Colon (tissue), 2 donors: ENCODE results near the gene PLD5.
"Not testable (repeated sequence)": the region's sequence is repeated elsewhere in the genome, so short reads cannot be mapped to it uniquely, and the experiment has no call there.

Source experiments
- FAIRE-seq: peaks from 2 replicates; lab custom pipeline; 2012; peaks lifted over from hg19 to GRCh38; lab: Jason Lieb, UNC
- donor health status: control.
- donor health status: control.

The PLD5 gene

DNA sequence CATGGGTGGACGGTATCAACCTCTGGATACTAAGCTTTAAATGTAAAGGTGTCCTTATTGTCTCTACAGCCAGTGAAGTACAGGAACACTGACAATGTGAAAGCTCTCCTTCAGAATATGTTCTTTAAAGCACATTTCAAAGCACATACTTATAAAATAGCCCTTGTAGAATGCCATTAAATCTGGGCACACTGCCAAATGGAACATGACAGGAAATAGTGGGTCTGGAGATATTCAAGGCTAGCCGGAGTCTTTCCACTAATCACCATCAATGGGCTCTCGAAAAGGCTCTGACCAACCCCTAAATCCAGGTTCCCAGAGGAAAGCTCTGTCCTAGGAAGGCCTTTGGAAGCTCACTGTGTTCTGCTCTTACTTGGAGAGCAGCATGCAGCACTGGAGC, 46.6 kb downstream of the PLD5 start:
- no peak for FAIRE-seq

DNA sequence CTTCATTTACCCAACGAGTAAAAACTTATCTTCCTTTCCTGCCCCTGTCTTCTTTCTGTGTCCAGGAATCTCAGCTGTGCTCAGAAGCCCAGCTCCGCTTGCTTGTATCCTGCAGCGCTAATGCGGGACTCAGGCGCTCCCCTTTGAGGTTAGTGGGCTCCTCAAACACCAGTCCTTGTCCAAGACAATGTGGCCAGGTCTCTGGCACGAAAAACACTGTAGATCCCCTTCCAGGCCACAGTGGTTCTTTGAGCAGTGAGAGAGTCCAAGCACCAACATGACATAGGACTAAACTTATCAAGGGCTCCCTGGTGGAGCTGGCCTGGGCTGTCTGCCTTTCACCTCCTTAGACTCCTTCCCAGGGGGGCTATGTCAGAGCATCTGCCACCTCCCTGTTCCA, 53.7 kb downstream of the PLD5 start:
- FAIRE-seq: no peak

DNA sequence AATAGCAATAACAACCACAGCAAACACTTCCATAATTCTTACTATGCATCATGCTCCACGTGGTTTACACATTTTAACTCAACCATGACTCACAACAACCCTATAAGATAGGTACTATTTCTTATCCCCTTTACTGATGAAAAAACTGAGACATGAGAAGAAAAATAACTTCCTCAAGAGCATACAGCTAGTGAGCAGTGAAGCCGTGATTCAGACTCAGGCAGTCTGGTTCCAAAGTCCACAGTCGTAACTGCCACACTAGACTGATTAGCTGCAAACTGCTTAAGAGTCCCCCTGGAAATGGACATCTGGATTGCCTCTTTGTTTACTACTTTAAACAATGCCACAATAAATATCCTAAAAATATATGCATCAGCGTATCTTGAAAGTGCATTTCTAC, 55.7 kb downstream of the PLD5 start:
- no peak for FAIRE-seq

DNA sequence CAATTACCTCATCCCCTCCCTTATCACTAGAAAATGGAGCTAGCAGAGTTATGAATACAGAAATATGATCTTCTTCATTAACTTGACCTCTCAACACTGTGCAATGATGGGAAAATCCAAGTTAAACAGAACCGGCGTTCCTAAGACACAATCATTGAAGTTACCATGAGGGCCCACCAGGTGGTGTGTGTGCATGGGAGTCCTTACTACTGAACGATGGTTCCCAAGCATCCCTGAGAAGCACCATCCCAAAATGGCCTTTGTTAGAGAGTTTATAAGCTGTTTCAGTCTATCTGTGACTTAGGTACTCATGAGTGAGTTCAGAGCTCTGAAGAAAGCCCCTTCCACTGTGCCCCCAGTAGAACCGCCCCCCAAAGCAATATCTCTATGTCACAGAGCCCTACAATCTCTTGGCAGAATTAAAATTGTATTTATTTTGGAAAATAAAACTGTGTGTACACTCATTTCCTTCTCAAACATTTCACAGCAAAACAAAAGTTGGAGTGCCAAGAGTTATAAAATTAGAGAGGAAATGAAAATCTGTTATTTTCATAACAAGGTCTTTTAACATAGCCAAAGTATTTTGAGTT, 56.8 kb downstream of the PLD5 start:
- FAIRE-seq: no peak

DNA sequence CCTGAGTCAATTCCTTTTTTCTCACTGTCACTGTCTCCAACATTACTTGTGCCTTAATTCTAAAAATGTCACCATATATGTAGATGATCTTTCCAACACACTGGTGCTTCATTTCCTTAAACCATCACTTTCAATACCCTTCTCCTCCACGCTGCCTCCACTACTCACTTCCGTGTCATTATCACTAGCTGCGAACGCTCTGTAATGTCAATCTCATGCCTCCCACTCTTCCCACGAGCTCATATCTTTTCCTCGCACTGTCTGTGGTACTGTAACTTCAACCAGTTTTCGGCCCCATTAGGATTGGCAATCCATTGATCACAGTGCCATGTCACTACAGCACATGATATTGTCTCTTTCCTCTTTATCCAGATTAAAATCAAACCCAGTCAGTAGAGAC, 61.6 kb downstream of the PLD5 start:
- FAIRE-seq: no peak

DNA sequence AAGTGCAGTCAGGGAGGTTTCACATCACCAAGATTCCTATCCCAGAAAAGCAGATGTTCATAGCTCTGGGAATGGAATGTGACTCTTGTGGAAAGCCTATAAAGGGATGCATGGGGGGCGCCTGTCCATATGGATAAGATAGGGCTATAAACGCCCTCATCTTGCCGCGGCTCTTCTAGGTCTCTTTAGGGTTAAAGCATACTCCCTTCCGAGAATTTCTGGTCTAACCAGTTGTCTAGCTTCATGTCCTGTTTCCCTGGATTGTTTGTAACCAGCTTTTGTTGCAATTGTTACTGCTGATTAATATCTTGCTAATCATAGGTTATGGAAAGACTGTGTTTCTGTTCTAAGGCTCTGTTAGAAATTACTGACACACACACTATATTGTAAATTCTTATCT, 64.8 kb downstream of the PLD5 start:
- FAIRE-seq: not testable (repeated sequence)

DNA sequence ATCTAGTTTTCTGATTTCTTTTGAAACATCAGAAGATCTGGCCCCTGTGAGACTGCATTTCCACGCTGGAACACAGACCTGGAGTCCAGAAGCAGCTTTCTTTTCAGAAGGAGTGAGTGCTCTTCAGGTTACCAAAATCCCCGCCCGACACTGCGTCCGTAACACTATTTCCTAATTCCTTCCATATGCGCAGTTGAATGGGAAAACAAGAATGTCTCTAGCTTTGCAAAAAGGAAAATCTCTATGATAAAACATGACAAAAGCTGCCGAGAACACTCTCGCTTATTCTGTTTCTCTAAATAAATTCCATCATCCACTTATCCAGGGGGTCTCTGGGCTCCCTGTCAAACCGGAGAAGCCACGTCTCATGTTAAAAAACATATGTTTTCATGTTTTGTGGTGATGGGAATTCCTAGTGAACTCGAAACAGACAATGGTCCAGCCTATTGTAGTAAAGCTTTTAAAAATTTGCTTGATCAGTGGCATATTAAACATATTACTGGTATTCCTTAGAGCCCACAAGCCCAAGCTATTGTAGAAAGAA, 67.7 kb downstream of the PLD5 start:
- peak; percentile 65 for FAIRE-seq

DNA sequence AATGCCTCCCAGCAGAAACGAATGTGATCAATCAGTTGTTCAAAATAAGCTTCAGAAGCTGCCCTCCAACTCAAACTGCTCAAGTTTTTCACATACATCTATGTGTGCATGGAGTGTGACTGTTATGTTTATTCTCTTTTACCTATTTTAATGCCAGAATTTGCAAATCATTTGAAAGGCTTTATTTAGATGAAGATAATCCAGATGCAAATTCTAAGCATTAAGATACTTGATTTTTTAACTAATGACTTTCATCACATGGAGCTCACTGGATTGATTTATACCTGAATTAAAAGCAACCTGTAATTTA, 69.5 kb downstream of the PLD5 start:
- FAIRE-seq: no peak

DNA sequence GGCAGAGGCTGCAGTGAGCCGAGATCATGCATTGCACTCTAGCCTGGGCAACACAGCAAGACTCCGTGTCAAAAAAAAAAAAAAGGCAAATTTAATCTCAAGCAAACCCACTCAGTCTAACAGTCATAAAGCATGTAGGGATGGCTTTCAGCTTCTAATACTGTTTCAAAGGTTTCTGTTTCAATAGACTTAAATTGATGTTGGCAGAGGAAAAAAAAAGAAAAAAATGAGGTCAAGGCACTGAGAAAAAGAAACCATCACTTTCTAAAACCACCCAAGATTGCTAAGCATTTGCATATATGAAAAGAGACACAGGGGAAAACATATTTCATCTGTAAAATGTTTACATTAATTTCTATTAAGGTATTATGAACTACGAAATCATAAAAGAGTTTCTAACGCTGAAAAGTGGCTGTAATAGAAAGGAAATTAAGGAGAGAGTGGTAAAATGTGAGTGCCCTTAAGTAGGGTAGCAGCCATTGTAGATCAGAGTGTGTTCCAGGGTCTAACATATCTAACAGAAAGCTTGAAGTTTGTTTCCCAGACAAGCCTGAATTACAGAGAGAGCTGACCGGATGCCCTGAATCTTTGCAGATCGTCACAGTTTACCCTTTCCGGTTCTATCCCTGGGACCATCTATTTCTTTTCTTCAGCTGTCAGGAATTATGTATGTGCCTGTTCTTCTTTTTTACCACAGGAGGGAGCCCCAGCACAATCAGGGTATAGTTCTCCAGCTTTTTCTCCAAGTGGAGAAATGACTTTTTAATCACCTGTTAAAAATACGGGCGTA, 70.0 kb downstream of the PLD5 start:
- FAIRE-seq: no peak

DNA sequence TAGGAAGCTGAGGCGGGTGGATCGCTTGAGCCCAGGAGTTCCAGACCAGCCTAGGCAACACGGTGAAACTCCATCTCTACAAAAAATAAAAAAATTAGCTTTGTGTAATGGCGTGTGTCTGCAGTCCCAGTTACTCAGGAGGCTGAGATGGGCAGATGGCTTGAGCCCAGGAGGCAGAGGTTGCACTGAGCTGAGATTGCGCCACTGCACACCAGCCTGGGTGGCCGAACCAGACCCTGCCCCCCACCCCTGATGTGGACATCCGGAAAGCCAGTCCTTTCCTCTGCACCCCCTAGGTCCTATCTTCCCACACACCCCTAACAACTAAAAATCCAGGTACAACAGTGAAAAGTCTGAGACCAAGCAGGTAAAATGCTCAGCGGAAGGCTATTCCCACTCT, 71.9 kb downstream of the PLD5 start:
- no peak for FAIRE-seq

DNA sequence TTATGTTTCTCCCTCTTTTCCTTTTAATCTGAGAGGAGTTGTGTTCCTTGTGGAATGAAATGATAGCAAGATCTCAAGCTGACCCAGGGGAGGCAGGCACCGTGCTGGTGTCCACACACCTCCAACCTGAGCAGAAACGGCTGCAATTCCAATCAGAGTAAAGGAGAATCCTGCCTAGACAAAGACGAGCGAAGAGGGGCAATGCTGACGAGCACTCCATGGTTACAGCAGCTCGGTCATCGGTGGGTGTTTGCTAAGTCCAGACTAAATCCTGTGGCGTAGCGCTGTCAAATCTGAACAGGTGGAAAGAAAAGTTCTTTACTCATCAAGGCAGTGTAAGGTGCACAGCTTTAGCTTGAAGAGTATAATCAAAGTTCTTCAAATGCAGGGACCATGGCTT, 74.8 kb downstream of the PLD5 start:
- FAIRE-seq: no peak

DNA sequence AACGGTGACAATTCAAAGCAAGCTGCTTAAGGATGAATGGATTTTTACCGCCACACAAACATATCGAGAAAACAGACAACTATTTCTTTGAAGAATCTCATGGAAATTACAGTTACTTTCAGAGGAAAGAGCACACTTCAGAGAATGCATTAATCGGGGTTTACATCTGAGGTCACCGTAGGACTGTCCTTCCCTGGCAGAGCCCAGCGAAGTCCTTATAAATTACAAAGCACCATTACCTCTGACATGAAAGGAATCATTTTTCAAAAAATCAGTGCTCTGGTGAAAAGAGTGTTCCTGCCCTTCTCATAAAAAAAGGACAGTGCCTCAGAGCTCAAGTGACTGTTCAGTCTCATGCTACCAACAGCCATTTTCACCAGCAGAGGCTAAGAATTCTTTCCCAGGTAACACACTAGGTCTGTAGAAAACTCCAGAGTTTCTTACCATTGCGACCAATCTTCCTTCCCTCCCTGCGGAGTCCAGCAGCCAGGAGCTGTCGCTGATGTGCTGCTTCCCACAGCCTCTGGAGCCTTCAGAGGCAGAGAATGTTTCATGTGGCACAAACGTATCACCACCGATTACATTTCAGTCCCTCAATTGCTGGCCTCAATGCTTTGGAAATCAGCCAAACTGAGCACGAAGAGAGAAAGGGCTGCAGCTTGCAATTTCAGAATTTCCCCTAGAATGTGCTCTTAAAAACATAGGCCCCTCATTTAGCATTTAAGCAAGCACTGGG, 75.4 kb downstream of the PLD5 start:
- FAIRE-seq: no peak

DNA sequence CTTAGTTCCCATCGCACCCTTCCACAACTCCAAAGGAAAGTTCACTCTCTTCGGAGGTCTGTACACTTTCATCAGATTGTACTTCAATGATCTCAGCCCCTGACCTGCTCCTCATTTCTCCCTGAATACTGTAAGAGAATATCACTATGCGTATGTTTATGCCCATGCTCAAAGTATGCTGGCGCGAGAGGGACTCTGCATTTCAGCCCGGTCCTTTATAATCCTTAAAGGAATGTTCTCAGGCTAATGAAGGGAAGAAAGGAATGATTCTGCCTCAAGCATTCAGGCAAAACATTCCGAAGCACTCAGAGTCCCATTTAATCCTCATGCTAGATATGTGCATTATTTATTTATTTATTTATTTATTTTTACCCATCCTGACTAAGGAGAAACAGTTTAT, 76.8 kb downstream of the PLD5 start:
- no peak for FAIRE-seq

DNA sequence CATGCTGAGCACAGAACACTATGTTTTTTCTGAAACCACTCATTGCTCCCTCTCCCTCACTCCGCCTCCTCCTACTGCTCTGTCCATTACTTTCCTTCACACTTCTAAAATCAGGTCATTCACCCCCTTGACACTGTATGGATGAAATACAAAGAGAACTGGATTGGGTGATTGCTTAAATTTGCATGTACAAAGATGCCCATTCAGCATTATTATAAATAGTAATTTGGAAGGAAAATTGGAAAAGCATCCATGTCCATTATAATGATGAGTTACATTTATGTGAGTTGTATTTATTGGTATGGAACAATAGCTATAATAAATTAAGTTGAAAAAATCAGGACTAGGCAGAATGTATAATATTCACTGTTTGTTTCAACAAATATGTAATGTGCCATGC, 83.7 kb downstream of the PLD5 start:
- no peak for FAIRE-seq

DNA sequence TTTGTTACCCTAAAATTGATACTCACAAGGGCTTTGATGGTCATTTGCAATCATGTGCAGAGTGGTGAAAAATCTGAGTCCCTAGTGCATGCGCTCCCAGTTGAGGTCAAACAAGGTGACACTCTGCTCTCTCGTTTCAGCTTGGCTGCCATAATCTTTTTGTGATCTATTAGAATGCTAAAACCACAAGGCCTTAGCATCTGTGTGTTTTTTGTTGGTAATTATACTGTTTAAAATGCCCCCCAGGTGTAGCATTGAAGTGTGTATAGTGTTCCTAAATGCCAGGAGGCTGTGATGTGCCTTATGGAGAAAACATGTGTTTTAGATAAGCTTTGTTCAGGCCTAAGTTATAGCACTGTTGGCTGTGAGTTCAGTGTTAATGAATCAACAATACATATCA, 89.3 kb downstream of the PLD5 start:
- no peak for FAIRE-seq

DNA sequence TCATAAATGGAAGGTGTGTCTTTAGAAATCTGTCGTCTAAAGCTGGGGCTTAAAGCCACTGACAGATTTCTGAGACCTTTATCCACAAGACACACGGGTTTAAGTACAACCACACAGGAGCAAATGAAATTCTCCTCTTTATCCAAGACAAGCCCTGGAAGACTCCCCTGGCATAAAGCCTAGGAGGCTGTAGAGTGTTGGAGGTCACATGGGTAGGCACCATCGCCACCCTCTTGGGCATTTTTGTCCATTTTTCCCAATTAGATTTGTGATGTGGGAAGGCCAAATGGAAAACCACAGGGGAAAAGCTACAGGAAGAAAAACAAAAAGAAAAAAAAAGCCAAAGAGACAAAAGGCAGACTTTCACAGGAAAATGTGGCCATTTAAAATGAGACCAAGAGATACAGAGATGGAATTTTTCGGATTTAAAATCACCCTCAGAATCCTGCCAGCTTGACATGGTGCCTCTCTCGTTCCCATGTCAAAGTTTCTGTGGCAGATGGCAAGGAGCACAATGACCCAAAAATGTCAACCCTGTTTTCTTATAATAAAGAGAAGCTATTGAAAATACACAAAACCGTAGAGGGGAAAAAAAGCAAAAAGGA, 91.9 kb downstream of the PLD5 start:
- no peak for FAIRE-seq

DNA sequence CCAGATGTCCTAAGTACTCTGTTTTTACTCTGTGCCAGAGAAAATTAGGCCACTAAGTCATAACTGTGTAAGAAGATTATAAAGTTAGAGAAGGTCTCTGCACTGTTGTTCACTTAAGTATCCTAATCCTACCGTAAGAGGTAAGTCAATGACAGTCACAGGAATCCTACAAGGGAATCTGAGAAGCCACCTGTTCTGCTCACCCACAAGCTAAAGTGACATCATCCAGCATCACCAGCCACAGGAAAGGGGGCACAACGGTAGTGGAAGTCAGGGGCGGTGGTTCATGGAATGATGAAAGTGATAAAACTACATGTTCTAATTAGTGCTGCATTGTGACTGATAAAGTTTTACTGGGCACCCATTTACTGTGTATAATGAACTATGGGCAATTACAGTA, 92.7 kb downstream of the PLD5 start:
- no peak for FAIRE-seq

DNA sequence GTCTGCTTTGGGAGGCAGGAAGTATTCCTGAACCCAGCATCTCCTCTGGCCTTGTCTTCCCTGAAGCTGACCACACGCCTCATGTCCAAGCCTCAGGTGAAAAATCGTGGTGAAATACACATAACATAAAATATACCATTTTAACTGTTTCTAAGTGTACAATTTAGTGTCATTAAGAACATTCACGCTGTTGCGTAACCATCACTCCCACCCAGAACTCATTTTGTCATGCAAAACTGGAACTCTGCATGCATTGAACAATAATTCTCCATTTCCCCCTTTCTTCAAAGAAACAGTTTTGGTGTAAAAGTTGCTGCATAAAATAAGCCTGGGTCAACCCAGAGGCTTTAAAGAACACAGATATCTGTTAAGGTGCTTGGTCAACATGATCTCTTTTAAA, 93.5 kb downstream of the PLD5 start:
- FAIRE-seq: no peak

DNA sequence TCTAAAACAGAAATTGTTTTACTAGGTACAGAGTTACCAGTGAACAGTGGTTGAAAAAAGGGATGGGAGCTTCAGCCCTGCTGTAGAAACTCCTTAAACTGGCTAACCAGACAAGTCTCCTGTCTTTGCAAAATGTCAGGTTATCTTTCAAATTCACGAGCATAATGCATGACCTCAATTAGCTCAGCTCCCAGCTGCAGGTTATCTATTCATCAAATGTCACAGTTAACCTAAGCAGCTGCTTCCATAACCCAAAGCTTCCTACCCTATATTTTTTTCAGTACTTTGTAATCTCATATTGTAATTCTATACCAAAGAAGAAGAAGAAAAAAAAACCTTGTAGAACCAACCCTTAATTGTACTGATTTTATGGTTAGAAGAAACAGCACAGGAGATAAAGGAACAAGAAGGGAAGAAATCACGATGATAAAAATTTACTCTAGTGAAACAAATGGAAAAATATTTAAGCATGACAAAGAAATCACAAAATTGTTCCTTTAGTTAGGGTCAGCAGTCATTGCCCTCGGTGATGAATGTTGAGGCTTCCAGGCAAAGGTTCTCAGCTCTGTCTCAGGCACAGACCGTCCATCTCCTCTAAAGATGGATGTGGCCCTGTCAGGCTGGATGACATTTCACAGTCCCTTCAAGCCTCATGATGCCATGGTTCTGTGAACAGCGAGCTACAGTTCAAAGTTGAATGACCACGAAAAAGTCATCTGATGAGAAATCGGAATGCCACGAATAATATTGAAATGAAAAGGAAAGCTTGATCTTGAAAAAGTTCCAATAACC, 95.9 kb downstream of the PLD5 start:
- no peak for FAIRE-seq

DNA sequence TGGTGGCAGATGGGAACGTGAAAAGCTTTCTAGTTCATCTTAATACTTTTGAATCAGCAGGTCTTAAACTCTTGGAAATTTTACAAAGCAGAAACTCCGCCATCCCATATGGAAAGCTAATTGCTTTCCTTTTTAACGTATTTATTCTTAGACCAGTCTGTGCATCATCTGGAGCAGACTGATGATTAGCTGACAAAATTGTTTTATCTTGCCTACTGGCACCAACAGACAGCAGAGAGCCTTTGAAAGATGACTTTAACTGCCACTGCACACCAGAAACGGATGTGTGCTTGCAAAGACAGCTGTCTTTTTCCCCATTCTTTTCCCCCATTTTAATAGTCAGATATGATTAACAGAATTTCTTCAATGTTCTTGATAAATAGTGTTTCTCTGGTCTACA, 97.0 kb downstream of the PLD5 start:
- no peak for FAIRE-seq

DNA sequence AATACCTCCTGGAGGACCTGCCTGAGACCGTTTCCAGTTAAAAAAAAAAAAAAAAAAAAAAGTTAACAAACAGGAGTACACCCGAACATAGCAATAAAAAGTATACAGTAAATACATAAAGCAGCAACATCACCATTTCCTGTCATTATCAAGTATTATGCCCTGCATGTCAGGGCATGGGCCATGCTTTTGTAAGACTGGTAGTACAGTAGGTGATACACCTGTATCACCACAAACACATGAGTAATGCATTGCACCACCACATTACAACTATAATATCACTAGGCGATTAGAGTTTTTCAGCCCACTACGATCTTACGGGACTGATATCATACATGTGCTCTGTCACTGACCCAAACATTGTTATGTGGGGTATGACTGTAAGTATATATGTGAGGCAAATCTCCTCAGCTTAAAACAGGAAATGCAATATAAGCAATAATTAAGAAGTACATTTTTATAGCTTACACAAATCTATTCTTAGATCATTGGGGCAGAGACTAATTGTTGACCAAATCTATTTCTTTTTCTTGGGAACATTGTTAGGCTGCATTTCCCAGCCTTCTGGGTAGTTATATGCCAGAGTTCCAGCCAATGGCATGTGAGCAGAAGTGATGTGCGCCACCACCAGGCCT, 98.1 kb downstream of the PLD5 start:
- no peak for FAIRE-seq

DNA sequence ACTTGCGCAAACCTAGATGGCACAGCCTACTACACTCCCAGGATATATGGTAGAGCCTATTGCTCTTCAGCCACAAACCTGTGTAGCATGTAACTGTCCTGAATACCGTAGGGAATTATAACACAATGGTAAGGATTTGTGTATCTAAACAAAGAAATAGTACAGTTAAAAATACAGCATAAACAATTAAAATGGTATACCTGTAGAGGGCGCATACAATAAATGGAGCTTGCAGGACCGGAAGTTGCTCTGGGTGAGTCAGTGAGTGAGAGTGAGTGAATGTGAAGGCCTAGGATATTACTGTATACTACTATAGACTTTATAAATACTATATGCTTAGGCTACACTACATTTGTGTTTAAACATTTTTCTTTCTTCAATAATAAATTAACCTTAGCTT, 99.3 kb downstream of the PLD5 start:
- FAIRE-seq: no peak
